OCI-M1 (cell line): Measurements from ENCODE around the gene GALNT12.

Experiments used
- DNase-seq: peaks from one replicate; lab custom pipeline; 2025; lab: John Stamatoyannopoulos, UW

Gene GALNT12

GRCh38 chr9:98807070-98807813, at the start of gene GALNT12:
Gene GALNT12 (plus strand): TSS chr9:98807670. CDS start chr9:98807699, 29 bp downstream.
- no peak for DNase-seq

GRCh38 chr9:98760231-98760630, 47.2 kb upstream of the GALNT12 start:
- no peak for DNase-seq

GRCh38 chr9:98763986-98764745, 43.3 kb upstream of the GALNT12 start:
- no peak for DNase-seq

- DNase-seq = no peak
These were observed 42.2 kb upstream of the GALNT12 start for GRCh38 chr9:98765256-98765655.

GRCh38 chr9:98766586-98766985, 40.9 kb upstream of the GALNT12 start:
- no peak for DNase-seq

GRCh38 chr9:98767196-98767595, 40.3 kb upstream of the GALNT12 start:
- no peak for DNase-seq

GRCh38 chr9:98767915-98768314, 39.6 kb upstream of the GALNT12 start:
- no peak for DNase-seq

- no peak for DNase-seq
These were observed 39.1 kb upstream of the GALNT12 start for GRCh38 chr9:98768344-98768743.

GRCh38 chr9:98770717-98771116, 36.8 kb upstream of the GALNT12 start:
- DNase-seq = no peak

GRCh38 chr9:98771209-98771874, 36.1 kb upstream of the GALNT12 start:
- no peak for DNase-seq

- DNase-seq = no peak
These were observed 34.9 kb upstream of the GALNT12 start for GRCh38 chr9:98772364-98773155.

- DNase-seq = no peak
These were observed 33.7 kb upstream of the GALNT12 start for GRCh38 chr9:98773721-98774120.

GRCh38 chr9:98774746-98775145, 32.7 kb upstream of the GALNT12 start:
- peak; percentile 18 for DNase-seq

- DNase-seq = peak; percentile 82
These were observed 31.5 kb upstream of the GALNT12 start for GRCh38 chr9:98775831-98776441.

- DNase-seq = no peak
These were observed 29.9 kb upstream of the GALNT12 start for GRCh38 chr9:98777618-98778017.

GRCh38 chr9:98778251-98778650, 29.2 kb upstream of the GALNT12 start:
- no peak for DNase-seq

- no peak for DNase-seq
These were observed 28.5 kb upstream of the GALNT12 start for GRCh38 chr9:98778711-98779530.

- DNase-seq = no peak
These were observed 27.3 kb upstream of the GALNT12 start for GRCh38 chr9:98780059-98780749.

GRCh38 chr9:98781588-98782383, 25.7 kb upstream of the GALNT12 start:
- no peak for DNase-seq
